Osteoblast (primary cell): ENCODE results near the gene KAZN. TPM values are rescaled to one million over a fixed set of nuclear protein-coding genes. Genes with fewer than 3 reads are reported as not detected.

ENCODE experiments used
- DNase-seq: peaks from one replicate; pipeline ENCODE4 v3.0.0; 2011; ENCODE audit warnings: low spot score, mixed read lengths; ENCODE audit not compliant: insufficient read length; ENCODE audit errors: missing footprints
- H2AFZ ChIP-seq: 2 replicates; pipeline ENCODE4 v1.6.0; 2011; ENCODE audit warnings: mild to moderate bottlenecking, low read length
- H3K27ac ChIP-seq: 2 replicates; pipeline ENCODE4 v1.5.1; 2011; ENCODE audit warnings: mild to moderate bottlenecking, low read depth, low read length, moderate library complexity
- H3K27me3 ChIP-seq: 2 replicates; pipeline ENCODE4 v1.6.0; 2012; ENCODE audit warnings: mild to moderate bottlenecking, control low read depth, inconsistent platforms, low read length, moderate library complexity; ENCODE audit not compliant: insufficient read depth
- H3K36me3 ChIP-seq: 2 replicates; pipeline ENCODE4 v1.5.1; 2011; ENCODE audit warnings: mild to moderate bottlenecking, low read length, control low read depth, moderate library complexity; ENCODE audit not compliant: insufficient read depth
- H3K4me1 ChIP-seq: 2 replicates; pipeline ENCODE4 v1.5.1; 2011; ENCODE audit warnings: mild to moderate bottlenecking, low read length, control low read depth, moderate library complexity; ENCODE audit not compliant: insufficient read depth
- H3K4me2 ChIP-seq: 2 replicates; pipeline ENCODE4 v1.6.0; 2011; ENCODE audit warnings: mild to moderate bottlenecking, low read length; ENCODE audit not compliant: insufficient read depth
- H3K4me3 ChIP-seq: fragments of 200-600 bp; sonication (generic); 3 replicates; pipeline ENCODE4 v1.5.1; 2012; ENCODE audit warnings: mild to moderate bottlenecking, low read length, inconsistent platforms; ENCODE audit not compliant: insufficient read depth
- H3K79me2 ChIP-seq: 2 replicates; pipeline ENCODE4 v1.6.0; 2012; ENCODE audit warnings: mild to moderate bottlenecking, low read length, control low read depth, inconsistent platforms; ENCODE audit not compliant: insufficient read depth
- H3K9me3 ChIP-seq: 2 replicates; pipeline ENCODE4 v1.5.1; 2011; ENCODE audit warnings: low read depth, low read length, control low read depth
- H4K20me1 ChIP-seq: 2 replicates; pipeline ENCODE4 v1.6.0; 2012; ENCODE audit warnings: mild to moderate bottlenecking, low read length, control low read depth; ENCODE audit not compliant: insufficient read depth
- CTCF ChIP-seq: IDR thresholded peaks from 2 replicates; pipeline ENCODE4 v1.5.1; 2011; ENCODE audit warnings: mild to moderate bottlenecking, low read depth, low read length, moderate library complexity; ENCODE audit errors: extremely low read depth
- total RNA-seq: library from RNA; depleted of rRNA; stranded (reverse); fragments of >200 nt; gene quantifications from 2 replicates; pipeline ENCODE4 v1.2.3, GENCODE V29; 2012

The KAZN gene
- total RNA-seq, 1 donor, result 9.0 TPM

DNA sequence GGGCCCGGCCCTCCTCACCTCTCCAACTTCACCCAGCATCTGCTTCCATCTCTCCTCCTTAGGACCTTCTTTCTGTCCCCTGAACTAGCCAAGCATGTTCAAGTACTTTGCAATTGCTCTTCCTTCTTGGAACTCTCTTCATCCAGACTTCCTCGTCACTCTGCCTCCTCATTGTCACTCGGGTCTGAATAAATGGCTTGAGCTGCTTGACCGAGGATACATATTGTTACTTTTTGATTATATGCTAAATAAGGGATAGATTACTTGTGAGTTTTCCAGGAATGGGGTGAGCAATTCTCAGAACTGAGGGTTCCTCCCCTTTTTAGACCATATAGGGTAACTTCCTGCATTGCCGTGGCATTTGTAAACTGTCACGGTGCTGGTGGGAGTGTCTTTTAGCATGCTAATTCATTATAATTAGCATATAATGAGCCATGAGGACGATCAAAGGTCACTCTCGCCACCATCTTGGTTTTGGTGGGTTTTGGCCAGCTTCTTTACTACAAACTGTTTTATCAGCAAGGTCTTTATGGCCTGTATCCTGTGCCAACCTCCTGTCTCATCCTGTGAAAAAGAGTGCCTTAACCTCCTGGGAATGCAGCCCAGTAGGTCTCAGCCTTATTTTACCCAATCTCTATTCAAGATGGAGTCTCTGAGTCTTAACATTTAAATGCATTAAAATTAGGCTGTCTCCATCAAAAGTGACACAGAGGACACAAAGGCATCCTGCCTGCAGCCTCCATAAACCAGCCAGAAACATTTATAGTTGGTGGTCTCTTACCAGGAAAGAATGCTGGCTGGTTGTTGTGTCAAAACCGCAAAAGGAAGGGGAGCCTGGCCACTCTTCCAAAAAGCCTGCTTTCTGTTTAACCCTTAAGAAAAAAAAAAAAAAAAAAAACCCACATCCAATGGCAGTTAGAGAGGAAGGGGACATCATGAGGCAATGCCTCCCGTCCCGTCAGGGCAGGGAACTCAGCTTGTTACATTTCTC is 179.3 kb downstream of the KAZN start:
- Histone ChIP-seq H3K9me3 (no peaks in the 10 kb centered on the region), H3K79me2 (no peaks in the 10 kb centered on the region), H2AFZ (no peak overlapping the region), H3K4me2 (no peak overlapping the region), H3K4me3 (no peak overlapping the region), H4K20me1 (no peaks in the 10 kb centered on the region), H3K27me3 (no peaks in the 10 kb centered on the region), H3K36me3 (no peaks in the 10 kb centered on the region), H3K27ac (no peak overlapping the region), H3K4me1 (no peaks in the 10 kb centered on the region)
- no peak for TF ChIP-seq CTCF
- DNase-seq, result no peak

- no peak for DNase-seq
- Histone ChIP-seq H3K27me3 (no peaks in the 10 kb centered on the region), H3K36me3 (no peaks in the 10 kb centered on the region), H3K9me3 (no peaks in the 10 kb centered on the region), H3K27ac (no peak overlapping the region), H4K20me1 (no peaks in the 10 kb centered on the region), H3K4me1 (no peaks in the 10 kb centered on the region), H3K4me2 (no peak overlapping the region), H2AFZ (no peak overlapping the region), H3K4me3 (no peak overlapping the region), H3K79me2 (no peaks in the 10 kb centered on the region)
- TF ChIP-seq CTCF, result no peak
These were observed 180.0 kb downstream of the KAZN start for GRCh38 chr1:14778541-14778897.

DNA sequence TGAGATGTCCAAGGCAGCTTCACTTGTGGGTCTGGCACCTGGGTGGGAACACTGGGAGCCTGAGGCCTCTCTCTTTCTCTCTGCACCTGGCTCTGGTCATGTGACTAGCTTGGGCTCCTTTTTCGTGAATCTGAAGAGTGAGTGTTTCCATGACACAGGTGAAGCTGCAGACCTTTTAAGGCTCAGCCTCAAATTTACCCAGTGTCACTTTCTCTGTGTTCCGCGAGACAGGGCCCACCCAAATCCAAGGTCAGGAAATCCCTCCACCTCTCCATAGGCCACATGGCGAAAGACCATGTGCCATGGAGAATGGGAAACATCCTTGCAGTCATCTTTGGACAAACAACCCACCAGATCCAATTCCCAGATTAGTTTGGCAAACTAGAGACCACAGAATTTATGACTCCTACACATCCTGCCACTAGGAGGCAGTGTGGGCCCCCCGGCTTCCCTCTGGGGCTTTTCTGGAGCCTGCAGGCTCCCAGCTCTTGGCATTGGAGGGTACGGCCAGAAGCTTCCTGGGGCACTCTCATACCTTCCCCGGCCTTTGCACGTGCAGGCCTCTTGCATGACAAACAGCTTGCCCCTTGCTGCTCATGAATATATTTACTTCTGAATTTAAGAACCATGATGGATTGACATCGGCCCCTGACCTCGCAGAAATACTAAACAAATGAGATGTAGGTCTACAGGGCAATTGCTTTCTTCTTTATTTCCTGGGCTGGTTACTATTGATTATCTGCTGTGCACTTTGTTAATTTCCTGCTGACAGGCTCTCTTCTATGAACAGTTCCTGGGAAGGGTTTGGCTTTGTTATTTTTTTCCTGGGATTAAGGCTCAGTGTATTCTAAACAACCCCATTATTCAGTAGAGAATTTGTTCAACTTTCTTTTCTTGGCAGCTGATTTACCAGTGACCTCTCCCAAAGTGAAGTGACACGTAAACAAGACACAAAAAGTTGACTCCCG is 180.7 kb downstream of the KAZN start:
- no peak overlapping the region for H3K4me2 ChIP-seq
- no peaks in the 10 kb centered on the region for H3K4me1 ChIP-seq
- H2AFZ ChIP-seq, result no peak overlapping the region
- no peaks in the 10 kb centered on the region for H4K20me1 ChIP-seq
- no peak overlapping the region for H3K4me3 ChIP-seq
- H3K36me3 ChIP-seq, result no peaks in the 10 kb centered on the region
- H3K27me3 ChIP-seq, result no peaks in the 10 kb centered on the region
- no peak overlapping the region for H3K27ac ChIP-seq
- no peaks in the 10 kb centered on the region for H3K9me3 ChIP-seq
- no peaks in the 10 kb centered on the region for H3K79me2 ChIP-seq
- TF ChIP-seq CTCF, result peak; percentile 71
- peak; percentile 87 for DNase-seq
